HCT116 (cell line): ENCODE results near the gene HORMAD1. TPM values are rescaled to one million over a fixed set of nuclear protein-coding genes. Genes with fewer than 3 reads are reported as not detected.

ENCODE experiments used
- ATAC-seq: fragments of 200-7000 bp; cut with Tn5 transposase; 2 replicates; pipeline ENCODE4 v1.9.1; 2020; ENCODE audit warnings: mild to moderate bottlenecking, moderate library complexity
- BruUV-seq: library from RNA; stranded (reverse); fragments of 400-500 nt; replicated peaks from 2 replicates; lab custom pipeline; 2021; lab: Mats Ljungman, UMichigan
- CTCF ChIA-PET: fragments of 300-600 bp; sonication (Branson Sonifier 250); formaldehyde crosslinking; loops from one replicate; lab custom pipeline; 2021; ENCODE audit warnings: antibody characterized with exemption; lab: Charles Lee
- POLR2A ChIA-PET: fragments of 300-600, 350-600 bp; sonication (Branson Sonifier 250); formaldehyde crosslinking; loops from one replicate; lab custom pipeline; 2021; ENCODE audit warnings: antibody characterized with exemption; lab: Charles Lee
- RAD21 ChIA-PET, 2 experiments: fragments of 300-600 bp; sonication (Branson Sonifier 250); formaldehyde crosslinking; loops; one replicate each; lab custom pipeline; 2023; ENCODE audit warnings: low total read pairs in 2 of 2; ENCODE audit not compliant: uncharacterized antibody in 2 of 2, unreplicated experiment in 2 of 2, low non-redundant PET in 1 of 2; lab: Charles Lee
- DNase-seq: peaks from one replicate; pipeline ENCODE4 v3.0.0-alpha.2; 2010; ENCODE audit warnings: low read depth, low spot score
- H2AFZ ChIP-seq: fragments of 200-600 bp; shearing (Covaris generic), sonication (generic); 2 replicates; pipeline ENCODE4 v1.6.1; 2017; ENCODE audit warnings: low read depth, mixed run types, mixed read lengths, antibody characterized with exemption, low read length; ENCODE audit not compliant: poor library complexity, severe bottlenecking
- H3K27ac ChIP-seq: 2 replicates; pipeline ENCODE4 v1.5.1; 2012; ENCODE audit warnings: low read depth, low read length
- H3K27me3 ChIP-seq: fragments of 200-600 bp; sonication (generic); 2 replicates; pipeline ENCODE4 v1.6.1; 2016; ENCODE audit warnings: mixed run types, low read length, mixed read lengths; ENCODE audit not compliant: insufficient read depth
- H3K36me3 ChIP-seq, 2 experiments: fragments of 200-500 bp in 1 of 2; fragments of 200-600 bp in 1 of 2; sonication (Bioruptor generic) in 1 of 2; sonication (generic) in 1 of 2; 2 replicates each; pipeline versions ENCODE4 v1.5.1 to v1.6.1; 2014 to 2016; ENCODE audit warnings: low read length in 2 of 2, inconsistent platforms in 1 of 2, mixed read lengths in 1 of 2, mixed run types in 1 of 2; ENCODE audit not compliant: insufficient read depth in 2 of 2, control insufficient read depth in 1 of 2
- H3K4me1 ChIP-seq, 2 experiments: fragments of 200-600 bp in 1 of 2; sonication (generic) in 1 of 2; 2 replicates each; pipeline versions ENCODE4 v1.5.1 to v1.6.1; 2012 to 2017; ENCODE audit warnings: low read length in 2 of 2, inconsistent platforms in 1 of 2, mild to moderate bottlenecking in 1 of 2, mixed read lengths in 1 of 2, mixed run types in 1 of 2, moderate library complexity in 1 of 2; ENCODE audit not compliant: insufficient read depth in 2 of 2, control insufficient read depth in 1 of 2
- H3K4me2 ChIP-seq: fragments of 200-600 bp; sonication (generic); 2 replicates; pipeline ENCODE4 v1.6.1; 2017; ENCODE audit warnings: mixed run types, low read length, mixed read lengths
- H3K4me3 ChIP-seq, 2 experiments: fragments of 200-600 bp in 1 of 2; sonication (generic) in 1 of 2; replicated peaks in 1 of 2; 2 replicates each; pipeline ENCODE4 v1.5.1; 2011 to 2016; ENCODE audit warnings: low read length in 2 of 2, control low read depth in 1 of 2, low read depth in 1 of 2, mild to moderate bottlenecking in 1 of 2, mixed read lengths in 1 of 2, mixed run types in 1 of 2
- H3K79me2 ChIP-seq: fragments of 200-600 bp; sonication (generic); 2 replicates; pipeline ENCODE4 v1.6.1; 2017; ENCODE audit warnings: mild to moderate bottlenecking, mixed run types, low read length, moderate library complexity, mixed read lengths; ENCODE audit not compliant: insufficient read depth
- H3K9ac ChIP-seq: fragments of 200-600 bp; sonication (generic); 2 replicates; pipeline ENCODE4 v1.6.1; 2016; ENCODE audit warnings: low read length, mixed read lengths
- H3K9me2 ChIP-seq: fragments of 200-600 bp; sonication (generic), shearing (Covaris generic); 2 replicates; pipeline ENCODE4 v1.6.1; 2017; ENCODE audit warnings: mixed run types, mild to moderate bottlenecking, moderate library complexity; ENCODE audit not compliant: insufficient read depth
- H3K9me3 ChIP-seq, 2 experiments: fragments of 200-500 bp in 1 of 2; fragments of 200-600 bp in 1 of 2; sonication (Bioruptor generic) in 1 of 2; sonication (generic) in 1 of 2; 2 replicates each; pipeline ENCODE4 v1.6.1; 2014 to 2017; ENCODE audit warnings: low read length in 2 of 2, mixed read lengths in 2 of 2, inconsistent platforms in 1 of 2, low read depth in 1 of 2, mild to moderate bottlenecking in 1 of 2, mixed run types in 1 of 2, moderate library complexity in 1 of 2; ENCODE audit not compliant: control insufficient read depth in 1 of 2, insufficient read depth in 1 of 2
- H4K20me1 ChIP-seq: fragments of 200-600 bp; sonication (generic), shearing (Covaris generic); 2 replicates; pipeline ENCODE4 v1.6.1; 2017; ENCODE audit warnings: mixed run types, mild to moderate bottlenecking, moderate library complexity; ENCODE audit not compliant: insufficient read depth
- CBX3 ChIP-seq: IDR thresholded peaks from 2 replicates; pipeline ENCODE4 v1.6.1; 2012; ENCODE audit warnings: low read depth
- CEBPB ChIP-seq: IDR thresholded peaks from 2 replicates; pipeline ENCODE4 v1.6.1; 2012; ENCODE audit warnings: low read depth
- EGR1 ChIP-seq: IDR thresholded peaks from 2 replicates; pipeline ENCODE4 v1.6.1; 2012; ENCODE audit warnings: low read depth
- FOSL1 ChIP-seq: IDR thresholded peaks from 2 replicates; pipeline ENCODE4 v1.6.1; 2012; ENCODE audit warnings: low read depth
- JUND ChIP-seq: IDR thresholded peaks from 2 replicates; pipeline ENCODE4 v1.6.1; 2012
- POLR2A ChIP-seq: IDR thresholded peaks from 2 replicates; pipeline ENCODE4 v1.7.0; 2011; ENCODE audit warnings: borderline replicate concordance; ENCODE audit not compliant: insufficient read depth, insufficient read length; ENCODE audit errors: extremely low read depth
- POLR2AphosphoS5 ChIP-seq: IDR thresholded peaks from 2 replicates; pipeline ENCODE4 v1.6.1; 2011; ENCODE audit warnings: mild to moderate bottlenecking, low read depth, low read length, moderate library complexity
- SIN3A ChIP-seq: IDR thresholded peaks from 2 replicates; pipeline ENCODE4 v1.6.1; 2012; ENCODE audit warnings: low read depth
- TCF7L2 ChIP-seq: IDR thresholded peaks from 2 replicates; pipeline ENCODE4 v1.7.0; 2011; ENCODE audit warnings: borderline replicate concordance, inconsistent platforms; ENCODE audit not compliant: insufficient read depth, insufficient read length; ENCODE audit errors: extremely low read depth
- YY1 ChIP-seq: IDR thresholded peaks from 2 replicates; pipeline ENCODE4 v1.6.1; 2011; ENCODE audit warnings: low read length, low read depth, moderate library complexity, mild to moderate bottlenecking; ENCODE audit not compliant: insufficient replicate concordance; ENCODE audit errors: extremely low read depth
- ZFX ChIP-seq: fragments of 450-650 bp; IDR thresholded peaks from 2 replicates; pipeline ENCODE4 v1.6.1; 2017
- ZNF274 ChIP-seq: fragments of 200-500 bp; sonication (Bioruptor generic); IDR thresholded peaks from 2 replicates; pipeline ENCODE4 v1.6.1; 2014; ENCODE audit warnings: mild to moderate bottlenecking, low read depth, low read length, inconsistent platforms
- intact Hi-C: fragments of 100-400 bp; cut with micrococcal nuclease; formaldehyde crosslinking; loops from 2 replicates; pipeline ENCODE4 v1.10.0; 2022
- total RNA-seq: library from RNA; stranded (reverse); gene quantifications from one replicate; pipeline ENCODE4 v1.2.1, GENCODE V29; 2021; ENCODE audit not compliant: unreplicated experiment
- TF ChIP-seq, protein P1 (sequence below), 3 experiments: fragments of 200-600 bp in 1 of 3; sonication (generic) in 1 of 3; IDR thresholded peaks in 2 of 3; conservative IDR thresholded peaks in 1 of 3; 2 replicates each; pipeline ENCODE4 v1.5.1; 2012 to 2017; ENCODE audit warnings: low read depth in 2 of 3, low read length in 2 of 3, antibody characterized with exemption in 1 of 3, borderline replicate concordance in 1 of 3, control low read depth in 1 of 3, mild to moderate bottlenecking in 1 of 3, mixed read lengths in 1 of 3, mixed run types in 1 of 3, moderate library complexity in 1 of 3; ENCODE audit not compliant: insufficient read depth in 1 of 3
- TF ChIP-seq, protein P2 (sequence below): IDR thresholded peaks from 2 replicates; pipeline ENCODE4 v1.6.1; 2011; ENCODE audit warnings: mild to moderate bottlenecking, low read length, moderate library complexity; ENCODE audit not compliant: insufficient replicate concordance; ENCODE audit errors: extremely low read depth
- TF ChIP-seq, protein P3 (sequence below): IDR thresholded peaks from 2 replicates; pipeline ENCODE4 v1.6.1; 2012

Gene HORMAD1
- total RNA-seq, 1 experiment from 2014 or later = not detected

DNA sequence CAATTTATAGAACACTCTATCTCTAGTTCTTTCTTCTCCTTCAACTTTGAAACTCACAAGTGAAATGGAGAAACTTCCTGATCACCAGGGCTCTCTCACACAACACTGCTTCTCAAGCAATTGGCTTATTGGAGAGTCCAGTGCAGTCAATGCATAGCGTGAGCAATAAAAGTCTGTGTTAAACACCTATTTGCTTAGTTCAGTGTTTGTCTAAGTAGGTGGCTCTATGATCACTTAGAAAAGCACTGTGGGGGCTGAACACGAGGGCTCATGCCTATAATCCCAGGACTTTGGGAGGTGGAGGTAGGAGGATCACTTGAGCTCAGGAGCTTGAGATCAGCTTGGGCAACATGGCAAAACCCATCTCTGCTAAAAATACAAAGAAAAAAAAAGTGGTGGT is 32.7 kb upstream of the HORMAD1 start:
- no TSS peak for BruUV-seq
- intact Hi-C loops = no loop called here
- Histone ChIP-seq H4K20me1 (no peaks in the 10 kb centered on the region), H3K79me2 (no peaks in the 10 kb centered on the region), H3K4me2 (no peak overlapping the region)
- DNase-seq = no peak
- no peak for TF ChIP-seq POLR2AphosphoS5
- TF ChIP-seq CBX3 = no peak
- TF ChIP-seq, protein P1, sequence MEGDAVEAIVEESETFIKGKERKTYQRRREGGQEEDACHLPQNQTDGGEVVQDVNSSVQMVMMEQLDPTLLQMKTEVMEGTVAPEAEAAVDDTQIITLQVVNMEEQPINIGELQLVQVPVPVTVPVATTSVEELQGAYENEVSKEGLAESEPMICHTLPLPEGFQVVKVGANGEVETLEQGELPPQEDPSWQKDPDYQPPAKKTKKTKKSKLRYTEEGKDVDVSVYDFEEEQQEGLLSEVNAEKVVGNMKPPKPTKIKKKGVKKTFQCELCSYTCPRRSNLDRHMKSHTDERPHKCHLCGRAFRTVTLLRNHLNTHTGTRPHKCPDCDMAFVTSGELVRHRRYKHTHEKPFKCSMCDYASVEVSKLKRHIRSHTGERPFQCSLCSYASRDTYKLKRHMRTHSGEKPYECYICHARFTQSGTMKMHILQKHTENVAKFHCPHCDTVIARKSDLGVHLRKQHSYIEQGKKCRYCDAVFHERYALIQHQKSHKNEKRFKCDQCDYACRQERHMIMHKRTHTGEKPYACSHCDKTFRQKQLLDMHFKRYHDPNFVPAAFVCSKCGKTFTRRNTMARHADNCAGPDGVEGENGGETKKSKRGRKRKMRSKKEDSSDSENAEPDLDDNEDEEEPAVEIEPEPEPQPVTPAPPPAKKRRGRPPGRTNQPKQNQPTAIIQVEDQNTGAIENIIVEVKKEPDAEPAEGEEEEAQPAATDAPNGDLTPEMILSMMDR (IDR thresholded peaks at IDR 0.05 in 2 of 3, conservative IDR thresholded peaks at IDR 0.05 in 1 of 3; ENCODE audit: borderline replicate concordance in 1 of 3, insufficient read depth in 1 of 3, low read depth in 2 of 3, low read length in 2 of 3) = no peak
- no peak for TF ChIP-seq JUND
- no peak for TF ChIP-seq POLR2A
- TF ChIP-seq, protein P2, sequence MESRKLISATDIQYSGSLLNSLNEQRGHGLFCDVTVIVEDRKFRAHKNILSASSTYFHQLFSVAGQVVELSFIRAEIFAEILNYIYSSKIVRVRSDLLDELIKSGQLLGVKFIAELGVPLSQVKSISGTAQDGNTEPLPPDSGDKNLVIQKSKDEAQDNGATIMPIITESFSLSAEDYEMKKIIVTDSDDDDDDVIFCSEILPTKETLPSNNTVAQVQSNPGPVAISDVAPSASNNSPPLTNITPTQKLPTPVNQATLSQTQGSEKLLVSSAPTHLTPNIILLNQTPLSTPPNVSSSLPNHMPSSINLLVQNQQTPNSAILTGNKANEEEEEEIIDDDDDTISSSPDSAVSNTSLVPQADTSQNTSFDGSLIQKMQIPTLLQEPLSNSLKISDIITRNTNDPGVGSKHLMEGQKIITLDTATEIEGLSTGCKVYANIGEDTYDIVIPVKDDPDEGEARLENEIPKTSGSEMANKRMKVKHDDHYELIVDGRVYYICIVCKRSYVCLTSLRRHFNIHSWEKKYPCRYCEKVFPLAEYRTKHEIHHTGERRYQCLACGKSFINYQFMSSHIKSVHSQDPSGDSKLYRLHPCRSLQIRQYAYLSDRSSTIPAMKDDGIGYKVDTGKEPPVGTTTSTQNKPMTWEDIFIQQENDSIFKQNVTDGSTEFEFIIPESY = no peak
- TF ChIP-seq ZNF274 = no peak
- no peak for TF ChIP-seq SIN3A
- TF ChIP-seq FOSL1 = no peak
- TF ChIP-seq EGR1 = no peak
- no peak for TF ChIP-seq TCF7L2
- TF ChIP-seq YY1 = no peak
- no peak for TF ChIP-seq CEBPB
- TF ChIP-seq, protein P3, sequence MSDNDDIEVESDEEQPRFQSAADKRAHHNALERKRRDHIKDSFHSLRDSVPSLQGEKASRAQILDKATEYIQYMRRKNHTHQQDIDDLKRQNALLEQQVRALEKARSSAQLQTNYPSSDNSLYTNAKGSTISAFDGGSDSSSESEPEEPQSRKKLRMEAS = no peak
- no peak for TF ChIP-seq ZFX
- TF ChIP-seq, all 23 proteins: peak for 0
- ChIA-PET POLR2A (no interaction called here), RAD21 (no interaction called here), CTCF (no interaction called here)
- H3K4me1 ChIP-seq = peaks cover 0 to 7% of the 10 kb centered on the region in 2 experiments; a peak in 2 of 4 replicates
- no peaks in the 10 kb centered on the region for H3K36me3 ChIP-seq
- H3K27ac ChIP-seq = no peak overlapping the region
- H3K9ac ChIP-seq = no peak overlapping the region
- H3K4me3 ChIP-seq = no peak overlapping the region
- H2AFZ ChIP-seq = no peak overlapping the region
- H3K9me2 ChIP-seq = no peaks in the 10 kb centered on the region
- no peak for ATAC-seq
- no peaks in the 10 kb centered on the region for H3K27me3 ChIP-seq
- no peaks in the 10 kb centered on the region for H3K9me3 ChIP-seq
